Measurements from ENCODE around the gene LPO. TPM values are rescaled to one million over a fixed set of nuclear protein-coding genes. Genes with fewer than 3 reads are reported as not detected.
A peak's percentile ranks its signal among the peaks of the same experiment; 100 is the strongest.

LPO gene
- total RNA-seq, 1 experiment from 2014 or later, result not detected

DNA sequence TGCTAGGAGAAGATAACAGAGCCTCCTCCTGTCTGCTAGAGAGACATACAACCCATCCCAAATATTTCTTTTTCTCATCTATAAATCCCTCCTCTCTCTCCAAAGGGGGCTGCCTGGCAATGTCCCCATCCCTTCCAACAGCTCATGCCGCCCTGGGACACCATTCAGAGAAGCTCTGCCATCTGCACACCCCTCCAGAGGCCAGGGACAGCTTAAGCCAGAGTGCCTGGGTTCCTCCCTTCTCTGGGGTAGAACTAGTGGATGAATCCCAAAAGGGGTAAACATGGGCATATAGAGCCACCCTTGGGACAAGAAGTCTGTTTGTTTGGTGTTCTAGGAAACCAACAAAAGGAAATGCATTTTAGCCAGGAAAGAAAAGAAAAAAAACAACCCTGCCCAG lies 2.6 kb upstream of the LPO start:
- no peak overlapping the region for H3K4me3 ChIP-seq
- H3K36me3 ChIP-seq, result no peaks in the 10 kb centered on the region
- H3K9me3 ChIP-seq (replicated peaks), result no peaks in the 10 kb centered on the region; the same call in none of the 2 replicates
- peaks cover 83% of the 10 kb centered on the region for H3K27me3 ChIP-seq (replicated peaks)
- H3K4me1 ChIP-seq (replicated peaks), result no peaks in the 10 kb centered on the region; the same call in 1 of the 2 replicates
- no peak for DNase-seq (ENCODE audit: low read depth in 1 of 2, low spot score in 2 of 2)
- no peak overlapping the region for H3K27ac ChIP-seq

DNA sequence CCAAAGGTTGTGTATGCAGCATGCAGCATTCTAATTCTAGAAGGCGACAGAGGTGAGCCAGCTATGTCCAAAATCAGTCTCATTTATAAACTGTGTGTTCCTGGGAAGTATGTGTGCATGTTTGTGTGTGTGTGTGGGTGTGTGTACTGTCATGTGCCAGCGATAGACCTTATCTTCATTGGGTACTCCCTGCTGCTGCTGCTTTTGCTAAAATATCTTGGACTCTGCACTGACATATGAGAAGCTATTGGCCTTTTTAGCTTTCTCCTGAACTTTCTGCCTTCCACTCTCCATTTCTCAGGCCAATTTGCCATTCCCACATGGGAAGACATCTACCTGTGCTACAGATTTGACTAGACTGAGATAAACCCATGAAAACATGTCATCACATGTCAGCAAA lies 2.0 kb upstream of the LPO start:
- no peaks in the 10 kb centered on the region; the same call in 1 of the 2 replicates for H3K4me1 ChIP-seq (replicated peaks)
- DNase-seq (ENCODE audit: low read depth in 1 of 2, low spot score in 2 of 2), result no peak
- no peak overlapping the region for H3K4me3 ChIP-seq
- no peak overlapping the region for H3K27ac ChIP-seq
- H3K9me3 ChIP-seq (replicated peaks), result no peaks in the 10 kb centered on the region; the same call in none of the 2 replicates
- peaks cover 82% of the 10 kb centered on the region for H3K27me3 ChIP-seq (replicated peaks)
- no peaks in the 10 kb centered on the region for H3K36me3 ChIP-seq

- H3K27ac ChIP-seq, result no peak overlapping the region
- DNase-seq (ENCODE audit: low read depth in 1 of 2, low spot score in 2 of 2), result peak in 1 of 2 experiments; percentile 23
- no peak overlapping the region for H3K4me3 ChIP-seq
- peaks cover 84% of the 10 kb centered on the region for H3K27me3 ChIP-seq (replicated peaks)
- H3K9me3 ChIP-seq (replicated peaks), result no peaks in the 10 kb centered on the region; the same call in 1 of the 2 replicates
- no peaks in the 10 kb centered on the region for H3K36me3 ChIP-seq
- H3K4me1 ChIP-seq (replicated peaks), result no peaks in the 10 kb centered on the region
Measured at GRCh38 chr17:58239987-58240386, 1.6 kb downstream of the LPO start.

DNA sequence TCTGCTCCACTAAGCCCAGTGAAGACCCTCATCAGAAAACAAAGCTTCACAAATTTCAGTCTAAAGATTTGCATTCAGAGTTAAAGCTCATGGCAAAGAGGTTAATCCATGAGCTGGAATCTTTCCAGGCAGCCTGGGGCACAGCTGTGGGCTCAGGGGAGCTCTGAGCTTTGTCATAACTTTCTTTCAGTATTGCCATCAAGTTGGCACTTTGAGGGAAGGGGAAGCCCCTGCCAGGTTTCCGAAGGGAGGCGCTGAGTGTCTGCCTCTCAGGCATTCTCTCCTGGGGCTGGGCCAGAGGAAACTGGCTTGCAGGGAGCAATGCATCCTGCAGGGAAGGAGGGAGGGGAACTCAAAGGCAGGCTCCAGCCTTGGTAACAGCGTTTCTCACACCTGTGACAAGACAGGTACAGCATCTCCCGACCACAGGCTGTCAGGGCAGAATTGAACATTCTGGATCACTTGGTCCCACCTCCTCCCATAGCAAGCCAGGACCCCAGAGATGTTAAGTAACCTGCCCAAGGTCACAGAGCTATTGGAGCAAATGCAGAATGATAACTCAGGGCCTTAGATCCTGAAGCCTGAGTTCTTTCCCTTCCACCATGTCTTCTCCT lies 3.9 kb downstream of the LPO start:
- Histone ChIP-seq H3K4me3 (no peak overlapping the region), H3K4me1 (replicated peaks) (no peaks in the 10 kb centered on the region), H3K9me3 (replicated peaks) (no peaks in the 10 kb centered on the region; the same call in 1 of the 2 replicates), H3K36me3 (no peaks in the 10 kb centered on the region), H3K27ac (no peak overlapping the region), H3K27me3 (replicated peaks) (peaks cover 89% of the 10 kb centered on the region)
- peak in 1 of 2 experiments; percentile 37 for DNase-seq (ENCODE audit: low read depth in 1 of 2, low spot score in 2 of 2)

GRCh38 chr17:58244963-58245362 lies 6.6 kb downstream of the LPO start:
- Histone ChIP-seq H3K4me1 (replicated peaks) (peaks cover 13% of the 10 kb centered on the region), H3K9me3 (replicated peaks) (0 out of 2 replicates have a peak, but pooled peaks cover 4% of the 10 kb centered on the region), H3K36me3 (0 out of 2 replicates have a peak, but pooled peaks cover 3% of the 10 kb centered on the region), H3K27me3 (replicated peaks) (peaks cover 86% of the 10 kb centered on the region), H3K4me3 (no peak overlapping the region), H3K27ac (no peak overlapping the region)
- DNase-seq (ENCODE audit: low read depth in 1 of 2, low spot score in 2 of 2), result peak in 1 of 2 experiments; percentile 22

- H3K9me3 ChIP-seq (replicated peaks), result 0 out of 2 replicates have a peak, but pooled peaks cover 4% of the 10 kb centered on the region
- H3K27ac ChIP-seq, result no peak overlapping the region
- no peak overlapping the region for H3K4me3 ChIP-seq
- peaks cover 86% of the 10 kb centered on the region for H3K27me3 ChIP-seq (replicated peaks)
- DNase-seq (ENCODE audit: low read depth in 1 of 2, low spot score in 2 of 2), result peak in 1 of 2 experiments; percentile 33
- 0 out of 2 replicates have a peak, but pooled peaks cover 3% of the 10 kb centered on the region for H3K36me3 ChIP-seq
- peaks cover 13% of the 10 kb centered on the region for H3K4me1 ChIP-seq (replicated peaks)
Measured at GRCh38 chr17:58245428-58246103, 7.2 kb downstream of the LPO start.

GRCh38 chr17:58246104-58246740 lies 7.8 kb downstream of the LPO start:
- 0 out of 2 replicates have a peak, but pooled peaks cover 3% of the 10 kb centered on the region for H3K36me3 ChIP-seq
- no peak overlapping the region for H3K4me3 ChIP-seq
- peak in 1 of 2 experiments; percentile 45 for DNase-seq (ENCODE audit: low read depth in 1 of 2, low spot score in 2 of 2)
- peaks cover 13% of the 10 kb centered on the region for H3K4me1 ChIP-seq (replicated peaks)
- H3K27me3 ChIP-seq (replicated peaks), result peaks cover 87% of the 10 kb centered on the region
- 0 out of 2 replicates have a peak, but pooled peaks cover 4% of the 10 kb centered on the region for H3K9me3 ChIP-seq (replicated peaks)
- no peak overlapping the region for H3K27ac ChIP-seq

- Histone ChIP-seq H3K27ac (no peak overlapping the region), H3K27me3 (replicated peaks) (peaks cover 87% of the 10 kb centered on the region)
- DNase-seq (ENCODE audit: low read depth in 1 of 2, low spot score in 2 of 2), result no peak
Measured at GRCh38 chr17:58246781-58247180, 8.4 kb downstream of the LPO start.

DNA sequence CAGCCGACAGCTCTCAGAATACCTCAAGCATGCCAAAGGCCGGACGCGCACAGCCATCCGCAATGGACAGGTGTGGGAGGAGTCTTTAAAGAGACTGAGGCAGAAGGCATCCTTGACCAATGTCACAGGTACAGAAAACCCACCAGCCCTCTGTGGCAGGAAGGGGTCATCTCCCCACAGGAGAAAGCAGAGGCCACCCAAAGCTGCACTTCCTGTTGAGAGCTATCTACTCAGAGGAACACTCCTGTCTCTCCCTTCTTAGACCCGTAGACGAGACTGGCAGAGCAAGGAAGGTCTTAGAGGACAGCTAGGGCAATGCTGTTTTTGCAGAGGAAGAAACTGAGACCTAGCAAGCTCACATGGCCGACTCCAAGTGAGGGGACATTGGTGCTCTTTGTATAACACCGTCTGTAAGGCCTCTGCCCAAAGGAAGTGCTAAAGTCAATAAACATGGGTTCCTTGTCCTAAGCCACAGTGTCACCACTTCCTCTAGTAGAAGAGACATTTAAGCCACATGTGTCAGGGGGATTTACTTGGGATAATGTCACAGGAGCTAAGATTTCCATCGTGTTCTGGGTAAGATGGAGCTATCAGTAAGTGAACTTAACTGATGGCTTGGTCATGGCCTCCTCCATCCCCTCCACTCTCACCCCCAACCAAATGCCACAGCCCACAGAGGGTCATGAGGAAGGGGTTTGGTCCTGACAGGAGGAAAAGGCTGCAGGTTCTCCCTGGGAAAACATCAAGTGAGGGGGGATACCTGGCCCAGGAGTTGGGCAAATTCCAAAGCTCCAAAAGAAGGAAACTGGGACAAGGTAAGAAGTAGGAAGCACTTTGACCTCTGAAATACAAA lies 9.4 kb downstream of the LPO start:
- Histone ChIP-seq H3K27me3 (replicated peaks) (peaks cover 89% of the 10 kb centered on the region), H3K36me3 (0 out of 2 replicates have a peak, but pooled peaks cover 3% of the 10 kb centered on the region)

More at GRCh38 chr17:58246781-58247180, 8.4 kb downstream of the LPO start:
- H3K9me3 ChIP-seq (replicated peaks), result 0 out of 2 replicates have a peak, but pooled peaks cover 4% of the 10 kb centered on the region
- peaks cover 13% of the 10 kb centered on the region for H3K4me1 ChIP-seq (replicated peaks)
- H3K4me3 ChIP-seq, result no peak overlapping the region
- 0 out of 2 replicates have a peak, but pooled peaks cover 3% of the 10 kb centered on the region for H3K36me3 ChIP-seq

GRCh38 chr17:58248955-58249269 lies 10.5 kb downstream of the LPO start:
- no peak overlapping the region for H3K4me3 ChIP-seq
- DNase-seq (ENCODE audit: low read depth in 1 of 2, low spot score in 2 of 2), result no peak
- H3K9me3 ChIP-seq (replicated peaks), result 0 out of 2 replicates have a peak, but pooled peaks cover 4% of the 10 kb centered on the region
- H3K4me1 ChIP-seq (replicated peaks), result peaks cover 13% of the 10 kb centered on the region
- H3K27me3 ChIP-seq (replicated peaks), result peaks cover 89% of the 10 kb centered on the region
- 0 out of 2 replicates have a peak, but pooled peaks cover 3% of the 10 kb centered on the region for H3K36me3 ChIP-seq
- H3K27ac ChIP-seq, result no peak overlapping the region

More for the DNA sequence above, 9.4 kb downstream of the LPO start:
- peak in 1 of 2 experiments; percentile 41 for DNase-seq (ENCODE audit: low read depth in 1 of 2, low spot score in 2 of 2)
- H3K9me3 ChIP-seq (replicated peaks), result 0 out of 2 replicates have a peak, but pooled peaks cover 4% of the 10 kb centered on the region
- H3K4me1 ChIP-seq (replicated peaks), result peaks cover 13% of the 10 kb centered on the region
- H3K4me3 ChIP-seq, result no peak overlapping the region
- H3K27ac ChIP-seq, result no peak overlapping the region

DNA sequence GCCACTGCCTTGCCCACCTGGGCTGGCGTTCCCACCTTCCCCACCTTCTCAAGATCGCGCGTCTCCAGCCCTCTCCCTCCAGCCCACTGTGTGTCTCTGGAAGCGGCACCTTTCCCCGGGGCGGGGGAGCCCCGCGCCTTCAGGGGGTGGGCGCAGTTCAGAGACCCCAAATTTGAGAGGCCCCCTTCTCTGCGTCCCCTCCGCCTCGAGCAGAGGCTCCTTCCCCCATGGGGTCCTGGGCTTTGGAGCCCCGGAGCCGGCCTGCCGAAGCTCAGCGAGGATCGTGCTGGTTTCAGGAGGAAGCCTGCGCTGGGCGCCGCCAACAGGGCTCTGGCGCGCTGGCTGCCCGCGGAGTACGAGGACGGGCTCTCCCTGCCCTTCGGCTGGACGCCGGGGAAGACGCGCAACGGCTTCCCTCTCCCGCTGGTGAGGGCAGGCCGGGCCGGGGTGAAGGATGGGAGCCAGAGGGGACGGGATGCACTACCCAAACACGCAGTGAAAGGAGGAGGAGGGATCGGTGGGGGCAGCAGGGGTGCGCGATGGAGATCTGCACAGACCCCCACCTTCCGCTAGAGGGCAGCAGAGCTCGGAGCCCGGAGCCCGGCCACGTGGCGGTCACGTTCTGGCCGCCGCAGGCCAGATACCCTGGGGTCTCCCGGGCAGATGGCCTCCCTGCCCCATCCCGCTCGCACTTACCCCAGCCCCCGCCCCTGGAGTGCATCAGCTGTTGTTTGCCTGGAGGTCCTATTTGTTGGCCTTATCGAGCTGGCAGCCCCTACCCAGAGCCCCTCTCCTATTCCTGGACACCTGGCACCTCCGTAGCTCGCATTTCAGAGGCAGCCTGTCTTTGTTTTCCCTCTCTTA lies 11.1 kb downstream of the LPO start:
- 0 out of 2 replicates have a peak, but pooled peaks cover 3% of the 10 kb centered on the region for H3K36me3 ChIP-seq
- H3K4me3 ChIP-seq, result peak overlapping the region; percentile 31
- no peak overlapping the region for H3K27ac ChIP-seq
- DNase-seq (ENCODE audit: low read depth in 1 of 2, low spot score in 2 of 2), result peak; percentile 67 to 72
- H3K9me3 ChIP-seq (replicated peaks), result 0 out of 2 replicates have a peak, but pooled peaks cover 4% of the 10 kb centered on the region
- peaks cover 86% of the 10 kb centered on the region for H3K27me3 ChIP-seq (replicated peaks)
- H3K4me1 ChIP-seq (replicated peaks), result peaks cover 13% of the 10 kb centered on the region

- no peak overlapping the region for H3K4me3 ChIP-seq
- H3K27me3 ChIP-seq (replicated peaks), result peaks cover 83% of the 10 kb centered on the region
- H3K4me1 ChIP-seq (replicated peaks), result peaks cover 13% of the 10 kb centered on the region
- DNase-seq (ENCODE audit: low read depth in 1 of 2, low spot score in 2 of 2), result peak in 1 of 2 experiments; percentile 40
- H3K27ac ChIP-seq, result no peak overlapping the region
- H3K36me3 ChIP-seq, result 0 out of 2 replicates have a peak, but pooled peaks cover 3% of the 10 kb centered on the region
- 0 out of 2 replicates have a peak, but pooled peaks cover 4% of the 10 kb centered on the region for H3K9me3 ChIP-seq (replicated peaks)
Measured at GRCh38 chr17:58250344-58251011, 12.1 kb downstream of the LPO start.

Data from SJSA1 (cell line).